Endothelial cell (in vitro differentiated cells): ENCODE data around the gene ACSF2. TPM values are rescaled to one million over a fixed set of nuclear protein-coding genes. Genes with fewer than 3 reads are reported as not detected.

Experiments
- DNase-seq: peaks from one replicate; pipeline ENCODE4 v3.0.0; 2021; ENCODE audit warnings: low spot score
- H3K27ac Mint-ChIP-seq: one replicate; pipeline ENCODE4 v1.8.0; 2021; ENCODE audit warnings: mixed read lengths, inconsistent platforms; ENCODE audit not compliant: unreplicated experiment
- H3K27me3 Mint-ChIP-seq: one replicate; pipeline ENCODE4 v1.8.0; 2021; ENCODE audit warnings: mild to moderate bottlenecking, moderate library complexity, mixed read lengths, inconsistent platforms; ENCODE audit not compliant: unreplicated experiment
- H3K36me3 Mint-ChIP-seq: one replicate; pipeline ENCODE4 v1.8.0; 2021; ENCODE audit warnings: mild to moderate bottlenecking, low read depth, mixed read lengths, inconsistent platforms; ENCODE audit not compliant: unreplicated experiment
- H3K4me1 Mint-ChIP-seq: one replicate; pipeline ENCODE4 v1.8.0; 2021; ENCODE audit warnings: mild to moderate bottlenecking, mixed read lengths, inconsistent platforms; ENCODE audit not compliant: unreplicated experiment
- H3K4me3 Mint-ChIP-seq: one replicate; pipeline ENCODE4 v1.8.0; 2021; ENCODE audit warnings: mild to moderate bottlenecking, mixed read lengths, inconsistent platforms; ENCODE audit not compliant: unreplicated experiment
- H3K9me3 Mint-ChIP-seq: one replicate; pipeline ENCODE4 v1.8.0; 2021; ENCODE audit warnings: mixed read lengths, inconsistent platforms; ENCODE audit not compliant: unreplicated experiment
- total RNA-seq: library from RNA; stranded (reverse); fragmentation: NEBNext Ultra II Directional; extraction: Animal tissue kit (Norgen Biotek cat#: 25700); gene quantifications from one replicate; pipeline ENCODE4 v1.2.1, GENCODE V29; 2021; ENCODE audit not compliant: unreplicated experiment
- TF ChIP-seq, protein P1 (sequence below): fragments of 200-600 bp; sonication (generic); IDR thresholded peaks from one replicate; pipeline ENCODE4 v1.5.0; 2021; ENCODE audit warnings: antibody characterized with exemption; ENCODE audit not compliant: unreplicated experiment

Gene ACSF2
- total RNA-seq, 1 donor from 2014 or later = 51.0 TPM

DNA sequence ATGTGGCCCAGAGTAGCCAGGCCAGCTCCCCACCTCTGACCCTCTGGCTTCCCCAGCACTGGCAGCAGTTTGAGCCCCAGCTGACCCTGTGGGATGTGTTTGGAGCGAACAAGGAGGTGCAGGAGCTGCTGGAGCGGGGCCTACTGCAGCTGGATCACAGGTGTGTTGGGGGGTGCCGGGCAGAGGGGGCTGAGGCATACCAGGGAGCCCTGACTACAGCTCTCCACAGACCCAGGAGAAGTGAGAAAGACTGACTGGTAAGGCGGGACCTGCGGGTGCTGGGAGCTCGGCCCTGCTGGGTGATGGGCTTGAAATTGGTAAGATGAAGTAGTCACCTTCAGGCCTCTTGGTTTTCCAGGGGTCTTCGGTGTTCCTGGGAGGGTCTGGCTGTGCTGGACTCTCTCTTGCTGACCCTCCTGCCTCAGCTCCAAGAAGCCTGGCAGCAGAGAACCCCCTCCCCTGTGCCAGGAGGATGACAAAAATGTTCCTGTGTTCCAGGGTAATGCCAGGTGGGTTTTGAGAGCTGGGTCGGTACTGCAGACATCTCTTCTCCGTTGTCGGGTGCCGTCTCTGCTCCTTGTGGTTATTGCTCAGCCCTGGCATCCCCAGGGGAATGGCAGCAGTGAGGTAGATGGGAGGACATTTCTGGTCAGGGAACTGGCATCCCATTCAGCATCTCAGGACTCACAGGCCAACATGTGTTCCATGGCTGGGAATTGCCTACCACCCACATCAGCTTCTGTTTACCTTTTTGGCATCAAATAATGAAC is 58.6 kb downstream of the ACSF2 start:
- no peak for DNase-seq

DNA sequence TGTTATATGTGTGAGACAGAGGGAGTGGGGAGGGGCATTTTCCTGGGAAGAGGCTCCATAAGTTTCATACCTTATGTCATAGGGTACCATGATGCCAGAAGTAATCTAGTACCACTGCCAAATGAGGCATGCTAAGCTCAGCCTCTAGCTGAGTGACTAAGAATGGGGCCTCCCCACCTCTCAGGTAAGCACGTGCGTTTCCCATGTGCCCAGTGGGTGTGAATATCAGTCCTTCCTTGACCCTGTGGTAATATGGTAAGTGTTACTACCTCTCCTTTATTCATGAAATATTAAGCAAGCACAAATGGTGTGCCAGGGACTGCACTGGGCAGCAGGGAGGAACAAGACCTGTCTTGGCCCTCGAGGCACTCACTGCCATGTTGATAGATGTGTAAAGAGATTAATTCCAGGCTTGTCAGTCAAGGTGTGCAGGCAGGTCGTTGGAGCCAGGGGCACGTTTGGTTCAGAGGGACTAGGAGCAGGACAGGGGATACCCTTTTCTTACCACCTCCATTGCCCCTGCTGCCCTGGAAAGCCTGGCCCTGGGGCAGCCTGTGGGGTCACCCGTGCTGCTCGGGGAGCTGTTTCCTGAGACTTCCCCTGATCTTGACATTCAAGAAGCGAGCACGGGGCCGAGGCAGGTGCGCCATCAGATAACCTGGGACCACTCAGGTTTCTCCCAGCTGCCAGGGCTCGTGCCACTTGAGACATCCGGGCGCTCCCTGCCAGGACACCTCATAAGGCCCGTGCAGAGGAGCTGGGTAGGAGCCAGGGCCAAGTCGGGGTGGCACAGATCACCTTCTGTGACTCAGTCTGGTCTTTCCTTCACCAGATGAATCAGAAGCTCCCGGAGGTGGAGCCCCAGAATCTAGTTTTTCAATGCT is 61.4 kb downstream of the ACSF2 start:
- Mint-ChIP-seq H3K27me3 (no peaks in the 10 kb centered on the region), H3K4me1 (no peaks in the 10 kb centered on the region), H3K9me3 (no peaks in the 10 kb centered on the region), H3K36me3 (peaks cover 14% of the 10 kb centered on the region), H3K4me3 (no peak overlapping the region), H3K27ac (no peak overlapping the region)
- no peak for DNase-seq
- TF ChIP-seq, protein P1, sequence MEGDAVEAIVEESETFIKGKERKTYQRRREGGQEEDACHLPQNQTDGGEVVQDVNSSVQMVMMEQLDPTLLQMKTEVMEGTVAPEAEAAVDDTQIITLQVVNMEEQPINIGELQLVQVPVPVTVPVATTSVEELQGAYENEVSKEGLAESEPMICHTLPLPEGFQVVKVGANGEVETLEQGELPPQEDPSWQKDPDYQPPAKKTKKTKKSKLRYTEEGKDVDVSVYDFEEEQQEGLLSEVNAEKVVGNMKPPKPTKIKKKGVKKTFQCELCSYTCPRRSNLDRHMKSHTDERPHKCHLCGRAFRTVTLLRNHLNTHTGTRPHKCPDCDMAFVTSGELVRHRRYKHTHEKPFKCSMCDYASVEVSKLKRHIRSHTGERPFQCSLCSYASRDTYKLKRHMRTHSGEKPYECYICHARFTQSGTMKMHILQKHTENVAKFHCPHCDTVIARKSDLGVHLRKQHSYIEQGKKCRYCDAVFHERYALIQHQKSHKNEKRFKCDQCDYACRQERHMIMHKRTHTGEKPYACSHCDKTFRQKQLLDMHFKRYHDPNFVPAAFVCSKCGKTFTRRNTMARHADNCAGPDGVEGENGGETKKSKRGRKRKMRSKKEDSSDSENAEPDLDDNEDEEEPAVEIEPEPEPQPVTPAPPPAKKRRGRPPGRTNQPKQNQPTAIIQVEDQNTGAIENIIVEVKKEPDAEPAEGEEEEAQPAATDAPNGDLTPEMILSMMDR = no peak

More for the DNA sequence above, 58.6 kb downstream of the ACSF2 start:
- Mint-ChIP-seq H3K4me1 (no peaks in the 10 kb centered on the region), H3K27ac (no peak overlapping the region), H3K36me3 (peaks cover 14% of the 10 kb centered on the region), H3K27me3 (no peaks in the 10 kb centered on the region), H3K9me3 (no peaks in the 10 kb centered on the region), H3K4me3 (peak overlapping the region; percentile 12)
- TF ChIP-seq, protein P1 = no peak

DNA sequence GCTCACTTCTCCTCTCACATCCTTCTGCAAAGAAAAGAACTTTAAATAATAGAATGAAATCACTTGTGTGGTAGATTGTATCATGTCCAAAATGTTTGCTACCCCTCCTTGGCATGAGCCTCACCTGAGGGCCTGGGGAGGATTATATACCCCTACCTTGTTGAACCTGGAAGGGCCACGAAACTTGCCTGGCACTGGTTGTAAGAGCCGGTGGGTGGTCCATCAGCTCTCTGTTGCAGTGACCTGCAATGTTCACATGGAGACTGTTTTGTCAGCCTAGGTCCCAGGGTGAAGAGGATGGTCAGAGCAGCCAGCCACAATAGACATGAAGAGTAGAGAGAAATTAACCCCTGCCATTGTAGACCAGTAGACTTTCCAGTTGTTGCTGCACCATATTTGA is 62.9 kb downstream of the ACSF2 start:
- H3K9me3 Mint-ChIP-seq = no peaks in the 10 kb centered on the region
- H3K4me1 Mint-ChIP-seq = no peaks in the 10 kb centered on the region
- H3K36me3 Mint-ChIP-seq = peaks cover 14% of the 10 kb centered on the region

DNA sequence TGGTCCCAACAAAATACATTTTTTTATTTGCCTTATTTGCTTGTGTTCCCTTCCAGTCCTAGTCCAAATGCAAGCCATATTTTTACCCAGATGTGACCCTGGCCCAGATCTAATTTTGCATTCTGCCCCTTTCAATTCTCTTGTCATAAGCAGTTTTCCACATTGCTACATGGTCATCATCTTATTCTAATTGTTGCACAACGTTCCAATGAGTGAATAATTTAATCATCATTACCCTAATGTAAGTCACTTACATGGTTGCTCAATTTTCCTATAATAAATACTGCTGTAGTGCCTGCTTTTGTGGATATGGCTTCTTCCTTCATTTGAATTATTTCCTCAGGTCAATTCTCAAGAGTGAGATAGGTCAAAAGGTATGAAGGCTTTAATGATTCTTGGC is 65.5 kb downstream of the ACSF2 start:
- Mint-ChIP-seq H3K4me1 (no peaks in the 10 kb centered on the region), H3K27me3 (peaks cover 2% of the 10 kb centered on the region), H3K27ac (no peak overlapping the region), H3K4me3 (no peak overlapping the region), H3K9me3 (no peaks in the 10 kb centered on the region), H3K36me3 (no peaks in the 10 kb centered on the region)
- TF ChIP-seq, protein P1 = no peak
- DNase-seq = no peak

More for the DNA sequence above, 62.9 kb downstream of the ACSF2 start:
- H3K27me3 Mint-ChIP-seq = no peaks in the 10 kb centered on the region
- no peak overlapping the region for H3K27ac Mint-ChIP-seq
- no peak for DNase-seq
- H3K4me3 Mint-ChIP-seq = no peak overlapping the region
- TF ChIP-seq, protein P1 = no peak
